Endodermal cell (in vitro differentiated cells): ENCODE measurements around the gene OLIG3. TPM values are rescaled to one million over a fixed set of nuclear protein-coding genes. Genes with fewer than 3 reads are reported as not detected.
A peak's percentile ranks its signal among the peaks of the same experiment; 100 is the strongest.

Source experiments
- DNase-seq: peaks from one replicate; pipeline ENCODE4 v3.0.0-alpha.2; 2017
- H3K27ac ChIP-seq: 2 replicates; pipeline ENCODE4 v1.5.1; 2013; ENCODE audit warnings: mild to moderate bottlenecking, low read depth, low read length, moderate library complexity
- H3K27me3 ChIP-seq: 2 replicates; pipeline ENCODE4 v1.6.1; 2013; ENCODE audit warnings: mild to moderate bottlenecking, low read length, moderate library complexity; ENCODE audit not compliant: insufficient read depth, control insufficient read depth, poor library complexity, severe bottlenecking
- H3K36me3 ChIP-seq: 2 replicates; pipeline ENCODE4 v1.7.0; 2013; ENCODE audit warnings: mild to moderate bottlenecking, low read length, moderate library complexity; ENCODE audit not compliant: control insufficient read depth, insufficient read depth
- H3K4me1 ChIP-seq: one replicate; pipeline ENCODE4 v1.7.0; 2013; ENCODE audit warnings: low read length; ENCODE audit not compliant: control insufficient read depth, insufficient read depth
- H3K4me3 ChIP-seq: 2 replicates; pipeline ENCODE4 v1.5.1; 2013; ENCODE audit warnings: mild to moderate bottlenecking, low read length, moderate library complexity
- H3K9ac ChIP-seq: 2 replicates; pipeline ENCODE4 v1.6.1; 2013; ENCODE audit warnings: mild to moderate bottlenecking, low read length, moderate library complexity; ENCODE audit not compliant: poor library complexity, severe bottlenecking; ENCODE audit errors: extremely low read depth
- H3K9me3 ChIP-seq: 2 replicates; pipeline ENCODE4 v1.6.1; 2013; ENCODE audit warnings: mild to moderate bottlenecking, low read length, moderate library complexity; ENCODE audit not compliant: control insufficient read depth
- H3K27ac Mint-ChIP-seq: 2 replicates; pipeline ENCODE4 v1.8.0; 2020; ENCODE audit warnings: mixed read lengths
- H3K27me3 Mint-ChIP-seq: 2 replicates; pipeline ENCODE4 v1.8.0; 2021; ENCODE audit warnings: mild to moderate bottlenecking, mixed read lengths; ENCODE audit not compliant: insufficient read depth
- H3K36me3 Mint-ChIP-seq: 2 replicates; pipeline ENCODE4 v1.8.0; 2020; ENCODE audit warnings: low read depth, mixed read lengths
- H3K4me1 Mint-ChIP-seq: 2 replicates; pipeline ENCODE4 v1.8.0; 2020; ENCODE audit warnings: mixed read lengths
- H3K4me3 Mint-ChIP-seq: 2 replicates; pipeline ENCODE4 v1.8.0; 2020; ENCODE audit warnings: mild to moderate bottlenecking, moderate library complexity, mixed read lengths
- H3K9me3 Mint-ChIP-seq: 2 replicates; pipeline ENCODE4 v1.8.0; 2020; ENCODE audit warnings: mild to moderate bottlenecking, mixed read lengths
- CTCF ChIP-seq: fragments of 200-600 bp; sonication (generic); conservative IDR thresholded peaks from 2 replicates; pipeline ENCODE4 v1.5.0; 2021; ENCODE audit warnings: antibody characterized with exemption, mild to moderate bottlenecking
- WGBS, 2 experiments: methylation state at CpG; one replicate each; pipeline versions ENCODE4 v1.1.5 to v1.1.7; 2013; ENCODE audit warnings: missing lambda C conversion rate in 2 of 2, mixed read lengths in 1 of 2; ENCODE audit not compliant: insufficient coverage in 1 of 2, insufficient read length in 1 of 2; 5-methylcytosine and 5-hydroxymethylcytosine counted together
- total RNA-seq, 2 donors: library from RNA; stranded (reverse); fragmentation: NEBNext Ultra II Directional in 1 of 2; extraction: Animal tissue kit (Norgen Biotek cat#: 25700) in 1 of 2; gene quantifications; 2 replicates in 1 of 2; 3 replicates in 1 of 2; pipeline ENCODE4 v1.2.1, GENCODE V29; 2021

The OLIG3 gene
- total RNA-seq, 2 donors from 2014 or later: not detected

DNA sequence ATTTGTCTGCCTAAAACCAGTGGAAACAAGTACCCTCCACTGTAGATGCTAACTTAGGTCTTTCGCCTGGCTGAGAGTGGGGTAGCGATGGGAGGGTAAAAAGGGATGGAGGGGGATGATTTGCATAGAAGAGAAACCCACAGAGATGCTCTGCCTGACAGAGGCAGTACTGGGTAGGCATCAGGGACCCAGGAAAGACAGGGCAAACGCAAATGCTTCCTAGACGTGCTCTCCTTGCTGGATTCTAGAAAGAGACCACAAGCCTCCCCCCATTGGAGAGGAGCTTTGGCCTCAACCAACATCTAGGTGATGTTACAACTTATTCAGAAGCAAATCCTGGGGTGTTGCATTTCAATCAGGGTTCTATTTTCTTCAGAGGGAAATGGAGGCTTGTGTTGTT lies 3.2 kb downstream of the OLIG3 start:
- H3K9me3 Mint-ChIP-seq: no peaks in the 10 kb centered on the region
- H3K4me1 ChIP-seq: peaks cover 7% of the 10 kb centered on the region

DNA sequence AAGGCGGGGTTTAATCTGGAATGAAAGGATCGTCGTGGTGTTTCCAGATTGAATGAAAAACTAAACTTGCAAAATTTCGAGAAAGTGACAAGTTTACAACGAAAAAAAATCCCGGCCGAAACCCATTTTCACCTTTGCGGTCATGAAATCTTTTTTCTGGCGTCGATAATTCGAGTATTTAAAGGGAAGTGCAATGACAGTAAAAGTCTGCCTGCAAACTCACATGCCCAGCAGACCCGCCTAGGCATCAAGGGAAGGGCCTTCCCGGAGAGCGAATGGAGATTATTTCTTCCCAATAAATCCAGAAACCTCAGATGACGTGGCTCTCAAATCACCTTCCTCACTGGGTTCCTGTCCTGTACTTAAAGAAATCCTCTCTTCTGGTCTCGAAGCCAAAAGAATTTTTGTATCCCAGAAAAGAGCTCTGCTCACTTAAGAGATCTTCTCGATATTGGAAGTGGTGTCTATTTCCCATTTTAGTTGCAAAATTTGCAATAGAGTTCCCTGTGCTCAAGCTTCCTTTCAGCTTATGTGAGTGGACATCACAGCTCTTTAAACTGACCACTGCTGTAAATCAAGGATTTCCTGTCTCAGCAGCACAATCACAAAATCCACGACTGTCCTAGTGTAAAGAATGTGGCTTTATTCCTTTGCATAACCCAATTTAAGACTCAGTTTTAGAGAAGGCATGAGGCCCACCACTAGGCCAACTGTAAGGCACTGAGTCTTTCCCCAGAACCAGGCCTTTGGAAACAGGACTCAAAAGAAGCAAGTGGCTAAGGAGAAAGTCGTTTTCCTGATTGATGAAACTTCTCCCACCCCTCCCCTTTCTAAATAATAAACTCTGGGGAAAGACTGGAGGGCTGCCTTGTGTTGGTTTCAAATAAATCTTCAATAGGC lies 3.9 kb downstream of the OLIG3 start:
- Mint-ChIP-seq H3K9me3 (no peaks in the 10 kb centered on the region), H3K27me3 (peaks cover 100% of the 10 kb centered on the region), H3K27ac (no peak overlapping the region), H3K4me1 (peaks cover 52% of the 10 kb centered on the region), H3K36me3 (no peaks in the 10 kb centered on the region), H3K4me3 (peak overlapping the region; percentile 51)
- no peak overlapping the region for H3K27ac ChIP-seq
- H3K4me1 ChIP-seq: peaks cover 7% of the 10 kb centered on the region
- no peak for TF ChIP-seq CTCF
- peak; percentile 45 for DNase-seq
- peaks cover 100% of the 10 kb centered on the region for H3K27me3 ChIP-seq
- 9 to 11% methylated on average over 18 to 19 of the region's 19 CpGs for WGBS, 2 experiments
- H3K9ac ChIP-seq: no peak overlapping the region
- no peaks in the 10 kb centered on the region for H3K36me3 ChIP-seq
- H3K9me3 ChIP-seq: no peaks in the 10 kb centered on the region
- peak overlapping the region; percentile 67 for H3K4me3 ChIP-seq

More for the DNA sequence above, 3.2 kb downstream of the OLIG3 start:
- peak; percentile 58 for DNase-seq
- no peak overlapping the region for H3K4me3 Mint-ChIP-seq
- no peak overlapping the region for H3K27ac Mint-ChIP-seq
- peaks cover 58% of the 10 kb centered on the region for H3K4me1 Mint-ChIP-seq
- WGBS, 2 experiments: 30 to 40% methylated on average over 1 to 4 of the region's 4 CpGs
- H3K9me3 ChIP-seq: no peaks in the 10 kb centered on the region
- no peak overlapping the region for H3K4me3 ChIP-seq
- H3K36me3 Mint-ChIP-seq: no peaks in the 10 kb centered on the region
- peaks cover 100% of the 10 kb centered on the region for H3K27me3 ChIP-seq
- no peaks in the 10 kb centered on the region for H3K36me3 ChIP-seq
- no peak overlapping the region for H3K27ac ChIP-seq
- H3K9ac ChIP-seq: no peak overlapping the region
- peaks cover 100% of the 10 kb centered on the region for H3K27me3 Mint-ChIP-seq
- no peak for TF ChIP-seq CTCF

DNA sequence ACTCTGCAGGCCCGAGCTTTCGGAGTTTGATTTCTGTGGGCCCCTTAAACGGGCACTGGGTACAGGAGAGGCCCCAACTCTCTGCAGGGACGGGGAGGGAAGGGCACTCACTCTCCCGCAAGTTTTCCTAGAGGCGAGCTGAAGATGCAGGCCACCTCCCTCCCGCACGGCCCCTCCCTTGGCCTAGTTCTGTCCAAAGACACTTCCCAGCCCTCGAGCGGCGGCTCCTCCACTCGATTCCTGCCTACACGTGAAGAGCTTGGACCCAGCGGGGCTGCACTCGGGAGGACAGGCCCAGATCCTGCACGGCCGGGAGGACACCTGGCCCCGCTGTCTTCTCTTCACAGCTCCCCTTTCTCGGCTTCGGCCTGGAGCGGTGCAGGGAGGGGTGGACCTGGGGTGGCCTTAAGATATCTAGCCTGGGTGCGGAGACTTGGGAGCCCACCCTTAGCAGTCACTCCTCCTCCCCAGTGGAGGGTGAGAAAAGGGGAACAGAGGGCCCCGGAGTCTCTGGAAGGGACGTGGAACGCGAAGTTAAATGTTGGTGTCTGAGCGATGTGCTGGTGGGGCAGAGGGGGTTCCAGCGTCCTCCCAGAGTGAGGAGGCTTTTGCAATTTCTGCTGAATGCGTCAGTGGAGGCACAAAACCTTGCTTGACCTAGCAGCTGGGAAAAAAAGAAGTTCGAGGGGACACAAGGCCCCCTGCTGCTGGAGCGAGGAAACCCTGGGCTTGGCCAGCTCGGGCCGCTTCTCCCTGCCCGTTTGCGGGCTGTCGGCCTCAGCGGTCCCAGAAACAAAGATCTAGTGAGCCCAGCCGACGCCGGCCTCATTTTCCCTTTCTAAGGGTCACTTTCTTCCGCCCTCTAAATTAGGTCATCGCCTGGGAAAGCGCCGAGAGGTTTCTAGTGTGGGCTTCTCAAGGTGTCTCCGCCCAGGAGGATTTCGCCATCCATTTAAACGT lies 4.9 kb downstream of the OLIG3 start:
- peaks cover 99% of the 10 kb centered on the region for H3K27me3 Mint-ChIP-seq
- Histone ChIP-seq H3K36me3 (no peaks in the 10 kb centered on the region), H3K9me3 (no peaks in the 10 kb centered on the region), H3K27ac (no peak overlapping the region), H3K9ac (no peak overlapping the region), H3K27me3 (peaks cover 100% of the 10 kb centered on the region), H3K4me3 (peak overlapping the region; percentile 67), H3K4me1 (peaks cover 7% of the 10 kb centered on the region)
- peak overlapping the region; percentile 51 for H3K4me3 Mint-ChIP-seq
- peak; percentile 84 for DNase-seq
- TF ChIP-seq CTCF: peak; percentile 26
- WGBS, 2 experiments: 4 to 10% methylated on average over 28 to 47 of the region's 47 CpGs
- H3K27ac Mint-ChIP-seq: no peak overlapping the region
- peaks cover 45% of the 10 kb centered on the region for H3K4me1 Mint-ChIP-seq
- H3K36me3 Mint-ChIP-seq: no peaks in the 10 kb centered on the region
- no peaks in the 10 kb centered on the region for H3K9me3 Mint-ChIP-seq
